Upper lobe of right lung (tissue), 1 donor: ENCODE results near the gene STX2. TPM values are rescaled to one million over a fixed set of nuclear protein-coding genes. Genes with fewer than 3 reads are reported as not detected.
A peak's percentile ranks its signal among the peaks of the same experiment; 100 is the strongest.
"Not testable (repeated sequence)": the region's sequence is repeated elsewhere in the genome, so short reads cannot be mapped to it uniquely, and the experiment has no call there.

Experiments used
- ATAC-seq: fragments of 200-7000 bp; cut with Tn5 transposase; one replicate; pipeline ENCODE4 v1.9.1; 2020; ENCODE audit warnings: mild to moderate bottlenecking, moderate library complexity
- DNase-seq: peaks from one replicate; pipeline ENCODE4 v3.0.0-alpha.2; 2020
- H3K27ac ChIP-seq: fragments of 200-600 bp; one replicate; pipeline ENCODE4 v1.8.0; 2022
- H3K27me3 ChIP-seq: fragments of 200-600 bp; one replicate; pipeline ENCODE4 v1.8.0; 2022; ENCODE audit warnings: mild to moderate bottlenecking
- H3K36me3 ChIP-seq: fragments of 200-600 bp; one replicate; pipeline ENCODE4 v1.8.0; 2022
- H3K4me1 ChIP-seq: fragments of 200-600 bp; one replicate; pipeline ENCODE4 v1.8.0; 2022
- H3K4me3 ChIP-seq: fragments of 200-600 bp; one replicate; pipeline ENCODE4 v1.8.0; 2022; ENCODE audit warnings: mild to moderate bottlenecking
- H3K9me3 ChIP-seq: fragments of 200-600 bp; one replicate; pipeline ENCODE4 v1.8.0; 2022
- intact Hi-C: fragments of 100-400 bp; cut with DNase I; formaldehyde crosslinking; loops from one replicate; pipeline ENCODE4 v1.11.0; 2022
- total RNA-seq: library from RNA; stranded (reverse); fragmentation: NEBNext Ultra II Directional; extraction: Animal tissue kit (Norgen Biotek cat#: 25700); gene quantifications from one replicate; pipeline ENCODE4 v1.2.1, GENCODE V29; 2021
- TF ChIP-seq, protein P1 (sequence below): fragments of 200-600 bp; IDR thresholded peaks from one replicate; pipeline ENCODE4 v1.8.0; 2022; ENCODE audit warnings: antibody characterized with exemption
- donor health status: DM: no; HTN: yes; CAD: no; lungs with severe emphysema.

The STX2 gene
- total RNA-seq, 1 donor from 2014 or later, result 23.6 TPM

DNA sequence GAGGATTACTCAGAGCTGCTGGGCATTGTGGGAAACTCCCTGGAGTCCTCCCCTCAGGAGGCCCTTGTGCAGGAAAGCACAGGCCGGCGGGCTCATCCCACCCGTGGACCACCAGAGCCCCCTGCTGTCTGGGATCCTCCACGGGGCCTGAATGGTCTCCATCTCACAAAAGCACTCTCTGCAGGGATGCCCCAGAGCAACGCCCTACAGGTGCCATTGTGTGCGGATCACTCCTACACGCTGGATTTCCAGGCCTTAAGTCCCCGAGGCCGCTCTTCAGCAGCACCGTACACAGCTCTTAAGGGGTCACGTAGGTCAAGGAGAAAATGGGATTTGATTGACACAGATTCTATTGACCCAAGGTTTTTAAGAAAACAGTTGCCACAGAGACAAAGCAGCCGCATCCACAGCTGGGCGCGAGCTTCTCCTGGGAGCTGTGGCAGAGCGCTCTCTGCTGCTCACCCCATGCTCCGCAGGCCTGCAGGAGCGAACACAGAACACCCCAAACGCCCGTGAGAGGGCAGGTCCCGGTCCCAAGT is 86.3 kb downstream of the STX2 start:
- intact Hi-C loops, result no loop called here
- TF ChIP-seq, protein P1, sequence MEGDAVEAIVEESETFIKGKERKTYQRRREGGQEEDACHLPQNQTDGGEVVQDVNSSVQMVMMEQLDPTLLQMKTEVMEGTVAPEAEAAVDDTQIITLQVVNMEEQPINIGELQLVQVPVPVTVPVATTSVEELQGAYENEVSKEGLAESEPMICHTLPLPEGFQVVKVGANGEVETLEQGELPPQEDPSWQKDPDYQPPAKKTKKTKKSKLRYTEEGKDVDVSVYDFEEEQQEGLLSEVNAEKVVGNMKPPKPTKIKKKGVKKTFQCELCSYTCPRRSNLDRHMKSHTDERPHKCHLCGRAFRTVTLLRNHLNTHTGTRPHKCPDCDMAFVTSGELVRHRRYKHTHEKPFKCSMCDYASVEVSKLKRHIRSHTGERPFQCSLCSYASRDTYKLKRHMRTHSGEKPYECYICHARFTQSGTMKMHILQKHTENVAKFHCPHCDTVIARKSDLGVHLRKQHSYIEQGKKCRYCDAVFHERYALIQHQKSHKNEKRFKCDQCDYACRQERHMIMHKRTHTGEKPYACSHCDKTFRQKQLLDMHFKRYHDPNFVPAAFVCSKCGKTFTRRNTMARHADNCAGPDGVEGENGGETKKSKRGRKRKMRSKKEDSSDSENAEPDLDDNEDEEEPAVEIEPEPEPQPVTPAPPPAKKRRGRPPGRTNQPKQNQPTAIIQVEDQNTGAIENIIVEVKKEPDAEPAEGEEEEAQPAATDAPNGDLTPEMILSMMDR, result no peak
- DNase-seq (no peak), ATAC-seq (no peak)
- H3K36me3 ChIP-seq, result no peaks in the 10 kb centered on the region
- H3K4me1 ChIP-seq, result no peaks in the 10 kb centered on the region
- no peak overlapping the region for H3K27ac ChIP-seq
- no peak overlapping the region for H3K4me3 ChIP-seq
- no peaks in the 10 kb centered on the region for H3K9me3 ChIP-seq
- H3K27me3 ChIP-seq, result peaks cover 10% of the 10 kb centered on the region

DNA sequence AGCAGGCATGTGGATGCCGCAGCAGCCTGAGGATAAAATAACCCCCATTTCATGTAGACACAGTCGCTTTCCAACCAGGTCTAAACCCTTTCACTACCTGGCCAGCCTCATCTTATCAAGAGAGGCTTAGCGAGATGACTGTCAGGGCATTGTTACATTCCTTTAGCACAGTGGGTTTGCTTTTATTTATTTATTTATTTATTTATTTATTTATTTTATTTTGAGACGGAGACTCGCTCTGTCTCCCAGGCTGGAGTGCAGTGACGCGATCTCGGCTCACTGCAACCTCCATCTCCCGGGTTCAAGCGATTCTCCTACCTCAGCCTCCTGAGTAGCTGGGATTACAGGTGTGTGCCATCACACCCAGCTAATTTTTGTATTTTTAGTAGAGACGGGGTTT is 87.0 kb downstream of the STX2 start:
- DNase-seq, H3K9me3 ChIP-seq, H3K27ac ChIP-seq, H3K36me3 ChIP-seq, H3K4me1 ChIP-seq, intact Hi-C loops, H3K27me3 ChIP-seq, ATAC-seq, H3K4me3 ChIP-seq: not testable (repeated sequence)

DNA sequence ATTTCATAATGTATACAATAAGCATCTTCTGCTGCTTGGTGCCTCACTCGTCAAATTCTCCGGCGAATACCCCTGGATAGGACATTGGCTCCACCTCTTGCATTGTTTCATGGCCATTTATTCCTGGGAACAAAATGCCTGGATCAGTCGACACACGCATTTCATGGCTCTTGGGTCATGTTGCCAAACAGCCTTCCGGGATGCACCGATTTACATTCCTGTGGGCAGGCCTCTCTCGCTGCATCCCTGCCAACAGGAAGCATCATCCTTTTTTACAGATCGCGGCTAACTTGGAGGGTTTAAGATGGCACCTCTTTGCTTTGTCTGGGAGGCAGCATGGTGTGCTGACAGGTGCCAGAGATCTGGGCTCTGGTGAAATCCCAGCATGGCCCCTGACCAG is 90.3 kb downstream of the STX2 start:
- no peaks in the 10 kb centered on the region for H3K9me3 ChIP-seq
- no peak overlapping the region for H3K27ac ChIP-seq
- H3K27me3 ChIP-seq, result peaks cover 10% of the 10 kb centered on the region
- ATAC-seq (no peak), DNase-seq (no peak)
- H3K4me3 ChIP-seq, result no peak overlapping the region
- no peaks in the 10 kb centered on the region for H3K4me1 ChIP-seq
- TF ChIP-seq, protein P1, result no peak
- no peaks in the 10 kb centered on the region for H3K36me3 ChIP-seq
- intact Hi-C loops, result no loop called here

DNA sequence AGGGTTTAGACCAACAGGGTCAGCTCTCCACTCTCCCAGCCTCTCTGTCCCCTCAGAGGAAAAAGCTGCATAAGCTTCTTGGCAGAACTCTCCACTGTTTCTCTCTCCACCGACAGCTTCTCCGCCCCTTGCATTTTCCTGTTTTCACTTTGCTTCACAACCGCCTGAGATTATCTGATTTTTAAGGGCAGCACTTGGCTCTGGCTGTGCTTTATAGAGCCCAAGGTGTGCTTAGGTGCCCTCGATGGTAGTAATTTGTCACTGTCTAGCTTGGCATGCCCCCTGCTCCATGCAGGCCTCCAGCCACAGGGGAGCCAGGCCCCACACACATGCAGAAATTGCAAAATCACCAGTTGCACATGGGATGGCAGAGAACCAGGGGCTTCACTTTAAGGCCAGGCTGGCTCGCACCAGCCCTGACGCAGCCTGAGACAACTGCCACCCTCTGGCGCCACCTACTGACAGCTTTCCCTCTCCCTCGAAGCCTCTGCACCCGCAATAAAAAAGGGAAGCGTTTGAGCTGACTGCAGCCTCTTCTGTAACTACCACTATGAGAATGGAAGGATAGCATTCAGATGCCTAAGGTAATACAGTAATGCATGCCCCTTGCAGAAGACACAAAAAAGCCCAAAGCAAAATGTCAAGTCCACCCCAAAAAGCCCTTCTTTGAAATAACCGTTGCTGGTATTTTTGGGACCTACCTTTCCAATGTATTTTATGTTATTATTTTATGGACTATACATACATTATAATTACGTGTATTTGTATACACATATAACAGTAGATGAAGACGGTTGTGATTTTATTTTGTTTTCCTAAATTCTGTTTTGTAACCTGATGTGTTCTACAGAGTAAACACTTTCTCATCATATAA is 90.9 kb downstream of the STX2 start:
- intact Hi-C loops, result no loop called here

DNA sequence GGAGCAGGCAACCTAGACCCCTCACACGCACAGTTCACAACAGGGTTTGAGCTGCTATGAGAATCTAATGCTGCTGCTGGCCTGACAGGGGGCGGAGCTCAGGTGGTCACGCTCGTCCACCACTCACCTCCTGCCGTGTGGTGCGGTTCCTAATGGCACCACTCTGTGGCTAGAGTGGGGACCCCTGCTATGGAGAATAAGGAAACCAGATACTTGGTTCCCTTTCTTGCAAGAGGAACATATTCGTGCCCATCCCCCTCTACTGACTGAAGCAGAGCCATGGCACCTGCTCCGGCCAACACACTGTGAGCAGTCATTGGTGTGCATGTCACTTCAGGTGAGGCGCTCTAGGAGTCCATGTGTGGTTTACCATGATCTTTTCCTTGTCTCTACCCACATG is 92.5 kb downstream of the STX2 start:
- no peaks in the 10 kb centered on the region for H3K27me3 ChIP-seq
- no peak overlapping the region for H3K27ac ChIP-seq
- TF ChIP-seq, protein P1, result no peak
- H3K9me3 ChIP-seq, result no peaks in the 10 kb centered on the region
- no peak overlapping the region for H3K4me3 ChIP-seq
- intact Hi-C loops, result no loop called here
- no peaks in the 10 kb centered on the region for H3K36me3 ChIP-seq
- no peak for ATAC-seq
- DNase-seq, result no peak
- H3K4me1 ChIP-seq, result no peaks in the 10 kb centered on the region

More for the DNA sequence above, 90.9 kb downstream of the STX2 start:
- Histone ChIP-seq H3K27me3 (peaks cover 8% of the 10 kb centered on the region), H3K4me3 (no peak overlapping the region), H3K4me1 (no peaks in the 10 kb centered on the region), H3K27ac (no peak overlapping the region), H3K9me3 (no peaks in the 10 kb centered on the region), H3K36me3 (no peaks in the 10 kb centered on the region)
- DNase-seq (peak; percentile 84), ATAC-seq (peak; percentile 94)
- TF ChIP-seq, protein P1, result peak; percentile 84

DNA sequence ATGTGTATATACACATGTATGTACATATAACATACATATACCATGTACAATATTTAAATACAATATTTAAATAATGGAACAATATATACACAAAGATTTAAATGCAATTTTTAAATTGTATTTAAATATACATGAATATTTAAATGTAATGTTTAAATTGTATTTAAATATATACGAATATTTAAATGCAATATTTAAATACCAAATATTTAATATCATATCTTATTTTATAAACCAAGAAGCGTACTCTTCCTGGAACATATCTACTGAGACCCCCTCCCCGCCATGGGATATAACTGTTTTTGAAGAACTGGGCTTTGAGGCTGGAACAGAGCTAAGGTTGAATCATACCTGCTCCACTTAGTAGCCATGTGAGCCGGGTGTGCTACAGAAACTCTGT is 93.1 kb downstream of the STX2 start:
- ATAC-seq (no peak), DNase-seq (no peak)
- H3K27me3 ChIP-seq, result no peaks in the 10 kb centered on the region
- no peaks in the 10 kb centered on the region for H3K4me1 ChIP-seq
- no peaks in the 10 kb centered on the region for H3K9me3 ChIP-seq
- H3K36me3 ChIP-seq, result no peaks in the 10 kb centered on the region
- TF ChIP-seq, protein P1, result no peak
- H3K27ac ChIP-seq, result no peak overlapping the region
- intact Hi-C loops, result no loop called here
- no peak overlapping the region for H3K4me3 ChIP-seq
